CD4-positive, alpha-beta T cell treated with Interferon gamma for 1 hour (primary cell): ENCODE data around the gene TBX6.
"Not testable (repeated sequence)": the region's sequence is repeated elsewhere in the genome, so short reads cannot be mapped to it uniquely, and the experiment has no call there.

Source experiments
- DNase-seq: peaks from one replicate; pipeline ENCODE4 v3.0.0-alpha.2; 2020

TBX6 gene, protein sequence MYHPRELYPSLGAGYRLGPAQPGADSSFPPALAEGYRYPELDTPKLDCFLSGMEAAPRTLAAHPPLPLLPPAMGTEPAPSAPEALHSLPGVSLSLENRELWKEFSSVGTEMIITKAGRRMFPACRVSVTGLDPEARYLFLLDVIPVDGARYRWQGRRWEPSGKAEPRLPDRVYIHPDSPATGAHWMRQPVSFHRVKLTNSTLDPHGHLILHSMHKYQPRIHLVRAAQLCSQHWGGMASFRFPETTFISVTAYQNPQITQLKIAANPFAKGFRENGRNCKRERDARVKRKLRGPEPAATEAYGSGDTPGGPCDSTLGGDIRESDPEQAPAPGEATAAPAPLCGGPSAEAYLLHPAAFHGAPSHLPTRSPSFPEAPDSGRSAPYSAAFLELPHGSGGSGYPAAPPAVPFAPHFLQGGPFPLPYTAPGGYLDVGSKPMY

DNA sequence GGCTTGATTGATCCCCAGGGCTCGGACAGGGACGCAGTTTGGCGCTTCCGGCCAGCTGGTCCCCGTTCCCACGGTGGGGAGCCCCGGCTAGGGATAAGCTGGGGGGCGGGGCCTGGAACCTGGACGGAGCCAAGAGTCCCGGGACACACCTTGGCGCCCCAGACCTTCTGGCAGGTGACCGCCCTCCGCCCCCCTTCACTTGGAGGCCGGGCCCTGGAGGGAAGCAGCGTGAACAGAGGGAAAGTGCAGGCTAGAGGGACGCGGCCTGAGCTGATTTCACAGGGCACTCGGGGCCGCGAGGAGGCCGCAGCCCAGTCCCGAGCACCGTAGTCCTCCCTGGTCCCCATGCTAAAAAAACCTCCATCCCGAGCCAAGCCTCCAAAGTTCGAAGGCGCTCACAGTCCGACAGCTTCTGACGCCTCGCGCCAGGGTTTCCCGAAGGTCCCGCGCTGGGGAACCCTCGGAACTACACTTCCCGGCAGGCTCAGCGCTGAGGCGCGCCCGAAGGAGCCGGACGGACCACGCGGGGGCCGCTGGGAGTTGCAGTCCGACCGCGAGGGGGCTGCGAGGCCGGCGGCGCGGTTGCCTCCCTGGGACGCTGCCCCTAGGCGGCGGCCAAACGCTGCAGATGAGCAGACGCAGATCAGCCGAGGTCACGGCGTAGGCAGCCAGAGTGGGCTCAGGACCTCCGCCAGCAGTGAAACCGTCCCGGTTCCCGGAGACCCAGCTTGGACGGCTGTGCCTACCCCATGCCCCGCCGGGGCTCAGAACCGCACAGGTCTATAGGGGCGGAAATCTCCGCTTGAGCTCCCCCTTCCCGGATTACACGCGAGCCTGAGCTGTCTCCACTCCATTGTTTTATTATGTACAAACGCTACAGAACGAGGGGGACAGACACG lies at the start of gene TBX6:
TSS of gene TBX6 (minus strand) at position 451 of the 899 bp plus-strand sequence. CDS start 731 bp downstream, outside the sequence.
- DNase-seq = peak; percentile 91

DNA sequence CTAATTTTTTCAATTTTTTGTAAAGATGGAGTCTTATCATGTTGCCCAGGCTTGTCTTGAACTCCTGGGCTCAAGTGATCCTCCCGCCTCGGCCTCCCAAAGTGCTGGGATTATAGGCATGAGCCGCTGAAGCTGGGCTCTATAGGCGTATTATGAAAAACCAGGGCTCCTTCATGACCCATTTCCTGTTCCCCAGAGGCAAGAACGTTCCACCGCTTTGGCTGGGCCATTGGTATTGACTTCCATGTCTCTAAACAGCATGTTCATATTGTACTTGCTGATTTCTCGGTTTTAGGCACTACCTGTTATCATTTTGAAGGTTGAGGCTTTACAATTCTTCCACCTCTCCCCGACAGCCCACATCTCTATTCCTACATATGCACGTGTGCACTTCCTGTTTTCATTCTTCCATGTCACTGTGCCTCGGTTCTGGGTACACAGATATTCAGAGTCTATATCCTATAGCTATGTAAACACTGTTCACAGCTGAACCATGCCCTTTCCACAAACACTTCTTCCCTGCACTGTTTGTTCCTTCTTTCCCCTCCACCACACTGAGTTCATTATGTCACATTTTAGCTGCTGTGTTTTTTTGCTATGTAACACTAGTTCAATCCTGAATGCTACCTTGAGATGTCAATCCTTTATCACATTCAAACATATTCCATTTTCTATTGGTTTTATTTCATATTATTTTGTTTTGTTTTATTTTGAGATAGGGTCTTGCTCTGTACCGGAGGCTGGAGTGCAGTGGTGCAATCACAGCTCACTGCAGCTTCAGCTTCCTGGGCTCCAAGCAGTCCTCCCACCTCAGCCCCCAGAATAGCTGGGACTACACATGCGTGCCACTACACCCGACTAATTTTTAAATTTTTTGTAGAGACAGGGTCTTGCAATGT lies 48.1 kb upstream of the TBX6 start:
- no peak for DNase-seq

DNA sequence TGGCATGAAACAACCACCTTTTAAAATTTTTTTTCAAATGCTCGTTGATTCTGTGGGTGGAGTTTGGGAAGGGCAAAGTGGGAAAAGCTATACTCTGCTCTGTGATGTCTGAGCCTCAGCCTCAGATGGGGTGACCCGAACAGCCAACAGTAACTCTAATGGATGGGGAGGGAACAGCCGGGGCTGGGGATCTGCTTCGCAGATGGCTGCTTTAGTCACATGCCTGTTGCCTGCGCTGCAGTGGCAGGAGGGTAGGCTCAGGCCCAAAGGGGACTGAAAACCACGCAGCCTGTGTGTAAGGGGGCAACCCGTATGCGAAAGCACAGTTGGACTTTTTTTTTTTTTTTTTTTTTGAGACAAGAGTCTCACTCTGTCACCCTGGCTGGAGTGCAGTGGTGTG lies 46.2 kb upstream of the TBX6 start:
- no peak for DNase-seq

DNA sequence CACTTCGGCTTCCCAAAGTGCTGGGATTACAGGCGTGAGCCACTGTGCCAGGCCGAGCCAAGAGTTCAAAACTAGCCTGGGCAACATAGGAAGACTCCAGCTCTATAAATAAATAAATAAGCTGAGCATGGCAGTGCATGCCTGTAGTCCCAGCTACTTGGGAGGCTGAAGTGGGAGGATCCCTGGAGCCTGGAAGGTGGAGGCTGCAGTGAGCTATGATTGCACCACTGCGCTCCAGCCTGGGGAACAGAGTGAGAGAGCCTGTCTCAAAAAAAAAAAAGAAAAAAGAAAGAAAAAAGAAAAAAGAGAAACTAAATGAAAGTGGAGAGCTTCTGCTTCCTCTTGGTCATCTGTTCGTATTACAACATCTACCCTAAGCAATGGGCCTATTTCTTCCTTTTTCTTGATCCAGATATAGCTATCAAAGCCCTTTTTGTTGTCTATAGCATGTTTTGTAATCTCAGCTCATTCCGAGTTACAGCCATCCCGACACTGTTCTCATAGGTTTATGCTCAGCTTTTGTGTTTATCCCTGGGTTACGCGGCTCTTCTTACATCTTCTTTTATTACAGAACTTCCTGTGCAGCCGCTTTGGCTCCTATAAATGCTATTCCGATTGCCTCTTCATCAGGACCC lies 45.4 kb upstream of the TBX6 start:
- no peak for DNase-seq

DNA sequence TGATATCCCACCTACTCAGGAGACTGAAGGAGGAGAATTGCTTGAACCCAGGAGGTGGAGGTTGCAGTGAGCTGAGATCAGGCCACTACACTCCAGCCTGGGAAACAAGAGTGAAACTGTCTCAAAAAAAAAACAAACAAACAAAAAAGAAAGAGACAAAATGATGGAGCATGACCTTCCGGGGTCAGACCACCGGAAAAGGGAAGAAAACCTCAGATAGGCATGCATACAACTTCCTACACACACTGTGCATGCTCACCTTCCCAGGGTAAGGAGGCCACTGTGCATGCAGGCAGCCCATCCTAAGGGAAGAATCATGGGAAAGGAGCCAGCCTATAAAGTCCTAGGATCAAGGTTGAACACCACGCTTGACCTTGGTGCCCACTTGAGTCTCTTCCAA lies 40.9 kb upstream of the TBX6 start:
- no peak for DNase-seq

DNA sequence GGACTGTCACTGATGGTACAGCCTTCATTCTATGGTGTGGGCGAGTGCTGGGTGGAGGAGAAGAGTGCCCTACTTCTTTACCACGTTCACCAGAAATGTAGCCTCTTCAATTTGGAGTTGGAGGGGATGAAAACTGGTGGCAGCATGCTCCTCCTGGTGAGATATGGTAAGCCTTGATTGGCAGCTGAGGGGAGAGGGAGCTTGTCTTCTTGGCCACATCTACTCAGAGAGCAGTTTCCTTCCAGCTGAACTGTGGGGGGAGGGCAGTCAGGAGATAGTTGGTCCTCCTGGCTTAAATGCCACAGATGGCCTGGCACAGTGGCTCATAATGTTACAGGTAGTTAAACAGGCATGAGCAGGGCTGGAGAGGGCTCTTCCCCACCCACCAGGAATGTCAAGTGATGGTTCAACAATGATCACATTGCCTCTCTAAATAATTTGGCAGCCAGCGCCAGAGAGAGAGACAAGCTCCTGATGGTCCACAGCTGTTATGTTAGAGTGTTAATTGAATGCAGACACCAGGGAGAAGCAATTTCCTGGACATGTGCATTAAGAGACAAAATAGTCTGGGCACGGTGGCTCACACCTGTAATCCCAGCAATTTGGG lies 40.2 kb upstream of the TBX6 start:
- no peak for DNase-seq

DNA sequence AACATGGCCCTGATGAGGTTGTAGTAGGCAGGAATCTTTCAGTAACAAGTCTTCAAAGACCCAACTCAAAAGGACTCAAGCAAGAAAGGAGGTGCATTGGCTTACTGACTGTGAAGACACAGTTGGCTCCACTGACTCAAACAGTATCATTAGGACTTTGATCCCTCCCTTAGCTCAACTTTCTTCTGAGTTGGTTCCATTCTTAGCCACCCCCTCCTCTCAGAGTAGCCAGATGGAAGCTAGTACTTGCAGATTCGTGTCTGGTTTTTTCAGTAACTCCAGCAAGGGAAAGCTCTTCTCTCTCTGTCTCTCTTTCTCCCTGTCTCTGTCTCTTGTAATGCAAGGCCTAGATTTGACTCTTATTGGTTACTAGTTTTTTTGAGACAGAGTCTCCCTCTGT lies 36.3 kb upstream of the TBX6 start:
- DNase-seq = no peak

DNA sequence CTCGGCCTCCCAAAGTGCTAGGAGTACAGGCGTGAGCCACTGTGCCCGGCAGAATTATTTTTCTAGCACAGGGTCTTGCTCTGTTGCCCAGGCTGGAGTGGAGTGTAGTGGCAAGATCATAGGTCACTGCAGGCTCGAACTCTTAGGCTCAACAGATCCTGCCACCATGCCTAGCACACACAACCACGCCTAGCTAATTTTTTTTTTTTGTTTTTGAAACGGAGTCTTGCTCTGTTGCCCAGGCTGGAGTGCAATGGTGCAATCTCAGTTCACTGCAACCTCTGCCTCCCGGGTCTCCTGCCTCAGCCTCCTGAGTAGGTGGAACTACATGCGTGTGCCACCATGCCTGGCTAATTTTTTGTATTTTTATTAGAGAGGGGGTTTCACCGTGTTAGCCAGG lies 34.0 kb upstream of the TBX6 start:
- not testable (repeated sequence) for DNase-seq

DNA sequence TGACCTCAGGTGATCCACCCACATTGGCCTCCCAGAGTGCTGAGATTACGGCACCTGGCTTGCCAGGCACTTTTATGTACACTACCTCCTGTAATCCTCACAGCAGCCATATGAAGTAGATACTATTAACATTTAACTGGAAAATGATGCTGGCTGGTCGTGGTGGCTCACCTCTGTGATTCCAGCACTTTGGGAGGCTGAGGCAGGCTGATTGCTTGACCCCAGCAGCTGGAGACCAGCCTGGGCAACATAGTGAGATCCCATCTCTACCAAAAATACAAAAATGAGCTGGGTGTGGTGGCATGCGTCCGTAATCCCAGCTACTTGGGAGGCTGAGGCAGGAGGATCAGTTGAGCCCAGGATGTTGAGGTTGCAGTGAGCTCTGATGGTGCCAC lies 33.3 kb upstream of the TBX6 start:
- no peak for DNase-seq

DNA sequence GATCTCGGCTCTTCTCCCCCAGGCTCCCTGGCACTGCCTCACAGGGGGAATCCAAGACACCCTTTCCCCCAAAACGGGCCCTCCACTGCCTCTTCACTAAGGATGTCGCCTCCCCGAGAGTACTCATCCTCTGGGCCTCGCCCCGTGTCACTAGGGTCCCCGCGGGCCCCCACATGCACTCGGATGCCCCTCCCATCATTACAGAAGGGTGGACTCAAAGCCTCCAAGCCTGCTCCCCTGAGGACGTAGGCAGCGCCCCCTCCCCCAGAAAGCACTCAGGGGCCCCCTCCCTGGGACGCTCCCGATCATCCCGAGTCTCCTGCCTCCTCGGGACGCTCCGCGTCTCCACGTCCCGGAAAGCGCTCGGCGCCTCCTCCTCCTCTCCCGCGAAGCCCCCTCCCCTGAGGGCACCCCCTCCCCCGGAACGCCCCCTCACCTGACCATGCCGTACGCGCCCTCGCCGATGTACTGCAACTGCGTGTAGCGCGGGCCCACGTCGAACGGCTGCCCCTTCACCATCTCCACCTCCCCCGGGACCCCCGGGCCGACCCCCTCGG lies 31.0 kb upstream of the TBX6 start:
- DNase-seq = no peak

DNA sequence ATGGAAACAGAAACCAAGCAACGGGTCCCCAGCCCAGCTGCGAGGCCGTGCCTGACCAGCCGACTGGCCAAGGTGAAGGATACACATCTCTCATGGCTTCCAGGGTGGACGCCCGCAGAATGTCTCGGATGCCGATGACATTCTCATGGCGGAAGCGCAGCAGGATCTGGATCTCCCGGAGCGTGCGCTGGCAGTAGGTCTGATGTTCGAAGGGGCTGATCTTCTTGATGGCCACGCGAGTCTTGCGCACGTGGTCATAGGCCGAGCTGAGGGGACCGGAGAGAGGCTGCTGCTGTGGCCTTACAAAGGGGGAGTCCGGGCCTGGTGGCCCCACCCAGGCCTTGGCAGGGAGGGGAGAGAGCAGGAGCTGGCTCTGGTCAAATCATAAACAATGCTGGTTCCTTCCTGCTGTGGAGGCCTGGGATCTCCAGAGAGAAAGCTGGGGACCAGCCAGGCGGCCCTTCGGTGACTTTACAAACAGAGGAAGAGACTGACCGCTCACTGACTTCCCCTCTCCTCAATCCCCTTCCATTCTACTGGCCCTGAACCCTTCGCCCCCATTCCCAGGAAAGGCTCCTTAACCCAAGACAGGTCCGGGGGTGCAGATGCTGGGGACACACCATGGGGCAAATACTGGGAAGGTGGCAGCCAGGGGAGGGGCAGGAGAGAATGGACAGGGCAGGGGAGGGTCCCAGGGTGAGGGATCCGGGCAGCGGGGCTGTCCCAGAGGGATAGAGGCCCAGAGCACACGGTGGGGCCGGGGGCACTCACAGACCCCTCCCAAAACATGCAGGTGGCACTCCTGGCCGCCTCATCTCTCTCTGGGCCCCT lies 30.2 kb upstream of the TBX6 start:
- no peak for DNase-seq

DNA sequence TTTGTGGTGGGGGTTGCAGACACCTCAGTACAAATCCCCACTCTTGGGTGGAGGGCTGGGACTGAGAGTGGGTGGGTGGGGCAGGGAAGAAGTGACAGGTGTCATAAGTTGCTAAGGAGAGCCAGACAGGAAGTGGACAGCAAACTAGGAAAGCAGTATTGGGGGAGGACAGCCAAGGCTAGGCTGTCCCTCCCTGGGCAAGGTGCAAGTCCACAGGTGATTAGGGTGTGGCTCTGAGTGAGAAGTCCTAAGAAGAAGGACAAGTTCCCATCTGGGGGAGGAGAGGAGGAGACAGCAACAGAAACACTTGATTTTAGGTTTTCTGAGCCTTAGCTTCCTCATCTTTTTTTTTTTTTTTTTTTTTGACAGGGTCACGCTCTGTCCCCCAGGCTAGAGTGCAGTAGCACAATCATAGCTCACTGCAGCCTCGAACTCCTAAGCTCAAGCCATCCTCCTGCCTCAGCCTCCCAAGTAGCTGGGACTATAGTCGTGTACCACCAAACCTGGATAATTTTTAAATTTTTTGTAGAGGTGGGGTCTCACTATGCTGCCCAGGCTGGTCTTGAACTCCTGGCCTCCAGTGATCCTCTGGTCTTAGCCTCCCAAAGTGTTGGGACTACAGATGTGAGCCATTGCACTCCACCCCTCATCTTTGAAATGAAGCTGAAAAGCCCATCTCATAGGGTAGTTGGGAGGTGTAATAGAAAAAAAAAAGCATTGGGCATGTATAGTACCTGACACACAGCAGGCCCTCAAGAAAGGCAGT lies 28.8 kb upstream of the TBX6 start:
- DNase-seq = no peak

DNA sequence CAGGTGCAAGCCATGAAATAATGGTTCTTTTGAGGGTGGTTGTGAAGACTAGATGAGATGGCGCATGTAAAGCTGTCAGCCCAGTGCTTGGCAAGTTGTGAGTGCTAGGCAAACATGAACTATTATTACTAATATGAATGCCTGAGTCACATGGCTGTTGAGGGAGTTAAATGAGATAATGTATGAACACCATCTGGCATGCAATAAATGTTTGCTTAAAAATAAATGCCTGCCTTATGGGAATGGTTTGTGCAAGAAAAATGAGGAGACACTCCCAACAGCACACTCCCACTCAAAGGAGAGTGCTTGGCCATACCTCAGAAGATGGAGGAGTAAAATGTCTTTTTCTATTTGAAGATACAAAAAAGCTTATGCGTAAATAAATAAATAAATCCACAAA lies 27.7 kb upstream of the TBX6 start:
- no peak for DNase-seq

DNA sequence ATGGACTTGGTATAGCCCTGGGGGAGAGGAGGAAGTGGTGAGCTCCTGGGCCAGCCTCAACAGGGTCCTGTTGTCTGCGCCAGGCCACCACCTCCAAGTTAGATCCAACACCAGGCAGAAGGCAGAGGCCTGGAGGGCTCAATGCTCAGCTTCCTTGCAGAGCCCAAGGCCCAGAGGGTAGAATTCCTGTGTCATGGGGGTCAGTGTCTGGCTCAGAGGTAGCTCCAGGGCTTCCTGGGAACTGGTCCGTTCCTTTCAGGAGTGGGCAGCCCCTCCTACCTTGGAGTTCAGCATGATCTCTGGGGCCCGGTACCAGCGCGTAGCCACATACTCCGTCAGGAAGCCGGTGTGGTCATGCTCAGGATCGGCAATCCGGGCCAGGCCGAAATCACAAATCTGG lies 26.0 kb upstream of the TBX6 start:
- DNase-seq = no peak

DNA sequence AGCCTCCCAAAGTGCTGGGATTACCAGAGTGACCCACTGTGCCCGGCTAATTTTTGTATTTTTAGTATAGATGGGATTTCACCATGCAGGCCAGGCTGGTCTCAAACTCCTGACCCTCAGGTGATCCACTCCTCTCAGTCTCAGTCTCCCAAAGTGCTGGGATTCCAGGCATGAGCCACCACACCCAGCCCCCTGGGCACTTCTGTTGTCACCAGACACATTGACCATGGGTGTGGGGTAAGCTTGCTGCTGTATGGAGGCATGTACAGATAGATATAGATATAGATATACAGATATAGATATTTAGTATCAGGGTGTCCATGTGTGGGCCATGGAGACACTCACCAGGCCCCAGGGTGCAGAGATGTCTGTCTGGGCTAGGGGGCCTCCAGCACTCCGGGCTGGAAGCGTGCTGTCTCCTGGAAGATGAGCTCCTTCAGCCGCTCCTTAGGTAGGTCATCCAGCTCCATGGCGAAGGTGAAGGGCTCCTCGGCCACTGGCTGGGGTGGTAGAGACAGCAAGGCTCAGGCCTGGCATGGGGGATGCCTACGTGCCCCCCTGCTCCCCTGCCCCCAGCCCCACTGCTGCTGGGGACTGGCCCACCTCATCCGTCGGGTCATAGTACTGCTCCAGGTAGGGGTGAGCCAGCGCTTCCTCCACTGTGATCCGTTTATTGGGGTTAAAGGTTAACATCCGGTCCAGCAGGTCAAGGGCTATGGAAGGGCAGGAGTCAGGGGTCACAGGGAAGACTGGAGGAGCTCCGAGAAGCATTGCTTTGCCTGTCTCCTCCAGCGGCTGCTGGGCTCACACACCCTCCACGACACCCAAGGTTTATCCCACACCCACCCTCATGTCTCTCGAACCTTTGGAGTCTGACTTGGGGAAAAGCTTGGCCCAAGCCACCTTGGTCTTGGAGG lies 24.8 kb upstream of the TBX6 start:
- no peak for DNase-seq

DNA sequence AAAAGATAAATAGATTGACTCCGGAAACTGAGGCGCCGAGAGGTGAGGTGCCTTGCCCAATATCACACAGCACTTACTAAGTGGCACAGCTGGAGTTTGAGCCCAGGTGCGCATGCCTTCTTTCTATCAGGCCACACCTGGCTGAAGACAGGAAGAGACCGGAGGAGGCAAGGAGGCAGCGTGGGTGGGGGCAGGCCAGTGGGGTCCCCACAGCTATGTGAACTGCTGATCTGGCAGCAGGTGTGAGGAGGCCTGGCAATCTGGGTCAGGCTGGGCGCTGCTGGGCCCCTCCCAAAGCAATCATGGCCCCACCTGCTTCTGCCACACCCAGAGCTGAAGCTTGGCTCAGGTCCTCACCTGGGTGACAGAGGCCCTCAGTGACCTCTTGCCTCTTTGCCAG lies 23.5 kb upstream of the TBX6 start:
- DNase-seq = no peak

DNA sequence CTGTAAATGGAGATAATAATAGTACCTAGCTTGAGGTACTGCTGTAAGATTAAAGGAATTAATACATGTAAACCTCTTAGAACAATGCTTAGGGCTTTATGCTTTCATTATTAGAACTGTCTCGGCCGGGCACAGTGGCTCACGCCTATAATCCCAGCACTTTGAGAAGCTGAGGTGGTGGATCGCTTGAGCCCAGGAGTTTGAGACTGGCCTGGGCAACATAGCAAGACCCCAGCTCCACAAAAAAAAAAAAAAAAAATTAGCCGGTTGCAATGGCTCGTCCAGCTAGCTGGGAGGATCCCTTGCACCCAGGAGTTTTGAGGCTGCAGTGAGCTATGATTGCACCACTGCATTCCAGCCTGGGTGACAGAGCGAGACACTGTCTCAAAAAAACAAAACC lies 23.1 kb upstream of the TBX6 start:
- not testable (repeated sequence) for DNase-seq

DNA sequence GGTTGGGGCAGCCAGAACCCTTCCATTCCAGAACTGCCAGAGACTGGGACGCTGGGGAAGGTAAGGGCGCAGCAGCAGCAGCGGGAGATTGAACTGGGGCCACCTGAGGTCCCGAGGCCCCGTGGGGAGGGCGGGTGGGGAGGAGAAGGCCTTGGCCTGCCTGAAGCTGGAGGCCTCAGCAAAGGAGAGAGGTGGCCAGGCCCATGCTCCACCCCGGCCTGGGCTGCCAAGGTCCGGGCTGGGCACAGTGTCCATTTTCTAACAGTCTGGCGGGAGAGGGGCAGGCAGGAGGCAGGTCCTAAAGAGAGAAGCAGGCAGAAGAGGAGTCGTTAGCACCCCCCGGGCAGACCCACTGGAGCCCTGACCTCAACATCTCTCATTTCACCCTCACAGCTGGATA lies 22.7 kb upstream of the TBX6 start:
- DNase-seq = no peak
